NB4 (cell line): Measurements from ENCODE around the gene PTPN20.

Source experiments
- CTCF ChIP-seq: IDR thresholded peaks from one replicate; pipeline ENCODE4 v1.5.1; 2012; ENCODE audit warnings: low read depth, low read length
- MYC ChIP-seq: IDR thresholded peaks from 2 replicates; pipeline ENCODE4 v1.6.1; 2011; ENCODE audit warnings: low read depth, low read length

GRCh38 chr10:47010036-47010435 lies 98.8 kb downstream of the PTPN20 start:
- TF ChIP-seq MYC (no peak), CTCF (no peak)
